Large intestine (tissue), 3 donors: ENCODE results near the gene CACNB1. TPM values are rescaled to one million over a fixed set of nuclear protein-coding genes. Genes with fewer than 3 reads are reported as not detected.
A peak's percentile ranks its signal among the peaks of the same experiment; 100 is the strongest.

Source experiments
- DNase-seq, 2 donors: peaks; one replicate each; pipeline versions ENCODE4 v3.0.0 to v3.0.0-alpha.2; 2013
- H3K27ac ChIP-seq: one replicate; pipeline ENCODE4 v1.5.1; 2013; ENCODE audit warnings: low read length
- H3K27me3 ChIP-seq: 2 replicates; pipeline ENCODE4 v1.6.1; 2013; ENCODE audit warnings: low read length; ENCODE audit not compliant: control insufficient read depth, insufficient read depth
- H3K36me3 ChIP-seq: 2 replicates; pipeline ENCODE4 v1.6.1; 2013; ENCODE audit warnings: low read length; ENCODE audit not compliant: control insufficient read depth, insufficient read depth
- H3K4me1 ChIP-seq: one replicate; pipeline ENCODE4 v1.6.1; 2013; ENCODE audit warnings: low read length; ENCODE audit not compliant: control insufficient read depth, insufficient read depth
- H3K4me3 ChIP-seq: one replicate; pipeline ENCODE4 v1.5.1; 2013; ENCODE audit warnings: low read length
- H3K9me3 ChIP-seq: one replicate; pipeline ENCODE4 v1.6.1; 2013; ENCODE audit warnings: mild to moderate bottlenecking, low read depth, low read length, moderate library complexity; ENCODE audit not compliant: control insufficient read depth
- WGBS: methylation state at CpG from one replicate; pipeline ENCODE4 v1.1.5; 2013; ENCODE audit warnings: low lambda C conversion rate; ENCODE audit not compliant: insufficient coverage; 5-methylcytosine and 5-hydroxymethylcytosine counted together
- polyA plus RNA-seq: library from polyadenylated mRNA; unstranded; fragments of 120-200 nt; gene quantifications from one replicate; pipeline ENCODE4 v1.2.1, GENCODE V29; 2013

CACNB1 gene
- polyA plus RNA-seq, 1 donor, result 5.5 TPM

DNA sequence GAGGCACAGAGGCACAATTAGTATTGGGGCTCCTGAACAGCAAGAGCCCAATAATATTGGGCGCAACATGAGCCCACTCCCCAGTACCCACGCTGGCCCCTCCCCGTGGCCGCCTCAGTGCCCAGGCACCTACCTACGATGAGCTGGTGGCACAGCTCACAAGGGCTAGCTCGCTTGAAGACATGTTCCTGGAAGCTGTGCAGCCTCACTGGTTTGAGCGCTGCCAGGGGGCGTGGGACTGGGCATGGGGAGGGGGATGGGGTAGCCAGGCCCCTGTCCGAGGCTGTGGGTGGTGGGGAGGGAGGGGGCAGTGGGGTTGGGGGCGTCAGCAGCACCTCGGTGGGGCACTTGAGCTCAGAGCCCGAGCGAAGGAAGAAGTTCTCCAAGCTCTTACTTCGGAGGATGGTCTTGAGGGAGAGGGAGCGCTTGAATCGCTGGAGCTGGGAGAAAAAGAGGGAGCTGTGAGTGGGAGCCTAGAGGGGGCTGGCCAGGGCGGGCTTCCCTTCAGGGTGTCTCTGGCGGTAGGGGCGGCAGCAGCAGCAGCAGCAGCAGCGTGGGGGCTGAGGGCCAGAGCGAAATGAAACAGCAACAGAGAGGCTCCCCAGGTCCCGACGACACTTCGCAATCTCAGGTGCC is 20.4 kb upstream of the CACNB1 start:
- DNase-seq, result no peak
- H3K4me3 ChIP-seq, result no peak overlapping the region
- peaks cover 55% of the 10 kb centered on the region for H3K27me3 ChIP-seq
- H3K9me3 ChIP-seq, result no peaks in the 10 kb centered on the region
- no CpG with 5 or more reads among the region's 24 CpGs for WGBS
- no peaks in the 10 kb centered on the region for H3K4me1 ChIP-seq
- H3K36me3 ChIP-seq, result no peaks in the 10 kb centered on the region
- H3K27ac ChIP-seq, result no peak overlapping the region

DNA sequence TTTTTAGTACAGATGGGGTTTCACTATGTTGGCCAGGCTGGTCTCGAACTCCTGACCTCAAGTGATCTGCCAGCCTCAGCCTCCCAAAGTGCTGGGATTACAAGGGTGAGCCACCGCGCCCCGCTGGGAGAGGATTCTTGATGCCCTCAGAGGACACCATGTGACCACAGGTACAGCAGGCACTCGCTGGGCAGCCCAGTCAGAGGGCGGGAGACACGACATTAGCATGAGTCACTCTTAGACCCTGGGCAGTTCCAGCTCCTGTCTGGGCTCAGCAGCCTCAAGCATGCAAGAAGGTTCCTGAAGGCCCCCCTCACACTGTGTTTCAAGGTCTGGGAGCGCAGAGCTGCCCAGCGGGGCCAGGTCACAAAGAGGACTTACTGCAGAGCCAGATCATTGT is 16.4 kb upstream of the CACNB1 start:
- WGBS, result no CpG with 5 or more reads among the region's 9 CpGs
- no peaks in the 10 kb centered on the region for H3K36me3 ChIP-seq
- H3K4me3 ChIP-seq, result no peak overlapping the region
- H3K4me1 ChIP-seq, result peaks cover 13% of the 10 kb centered on the region
- H3K27me3 ChIP-seq, result peaks cover 64% of the 10 kb centered on the region
- peaks cover 3% of the 10 kb centered on the region for H3K9me3 ChIP-seq
- H3K27ac ChIP-seq, result no peak overlapping the region
- DNase-seq, result no peak

DNA sequence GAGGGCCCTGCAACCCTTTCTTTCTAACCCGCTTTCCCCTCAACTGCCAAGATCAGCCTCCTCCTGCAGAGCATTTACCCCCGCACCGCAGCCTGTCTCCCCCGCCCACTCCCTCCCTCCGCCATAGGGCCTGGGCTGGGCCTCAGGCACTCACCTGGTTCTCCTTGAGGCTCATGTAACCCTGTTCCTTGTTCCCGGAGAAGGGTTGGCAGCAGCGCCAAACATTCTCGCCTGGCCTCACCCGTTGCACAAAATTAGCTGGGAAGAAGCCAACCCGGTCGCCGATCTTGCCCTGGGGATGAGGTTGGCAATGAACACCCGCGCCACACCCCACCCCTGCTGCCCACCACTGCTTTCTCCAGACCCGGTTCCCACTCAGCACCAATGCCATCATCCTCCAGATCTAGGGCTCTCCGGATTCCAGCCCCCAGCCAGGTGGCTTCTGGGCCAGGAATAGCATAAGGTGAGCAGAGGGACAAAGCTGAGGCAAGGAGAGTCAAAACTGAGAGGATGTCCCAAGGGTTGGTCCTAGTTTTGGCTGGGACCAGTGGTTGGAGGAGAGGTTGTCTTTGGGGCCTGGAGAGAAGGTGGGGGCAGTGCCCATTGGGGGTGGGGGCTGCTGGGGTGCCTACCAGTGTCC is 15.5 kb upstream of the CACNB1 start:
- Histone ChIP-seq H3K27me3 (peaks cover 65% of the 10 kb centered on the region), H3K36me3 (no peaks in the 10 kb centered on the region), H3K27ac (no peak overlapping the region), H3K4me1 (peaks cover 13% of the 10 kb centered on the region), H3K9me3 (peaks cover 3% of the 10 kb centered on the region), H3K4me3 (no peak overlapping the region)
- DNase-seq, result no peak
- WGBS, result no CpG with 5 or more reads among the region's 16 CpGs

DNA sequence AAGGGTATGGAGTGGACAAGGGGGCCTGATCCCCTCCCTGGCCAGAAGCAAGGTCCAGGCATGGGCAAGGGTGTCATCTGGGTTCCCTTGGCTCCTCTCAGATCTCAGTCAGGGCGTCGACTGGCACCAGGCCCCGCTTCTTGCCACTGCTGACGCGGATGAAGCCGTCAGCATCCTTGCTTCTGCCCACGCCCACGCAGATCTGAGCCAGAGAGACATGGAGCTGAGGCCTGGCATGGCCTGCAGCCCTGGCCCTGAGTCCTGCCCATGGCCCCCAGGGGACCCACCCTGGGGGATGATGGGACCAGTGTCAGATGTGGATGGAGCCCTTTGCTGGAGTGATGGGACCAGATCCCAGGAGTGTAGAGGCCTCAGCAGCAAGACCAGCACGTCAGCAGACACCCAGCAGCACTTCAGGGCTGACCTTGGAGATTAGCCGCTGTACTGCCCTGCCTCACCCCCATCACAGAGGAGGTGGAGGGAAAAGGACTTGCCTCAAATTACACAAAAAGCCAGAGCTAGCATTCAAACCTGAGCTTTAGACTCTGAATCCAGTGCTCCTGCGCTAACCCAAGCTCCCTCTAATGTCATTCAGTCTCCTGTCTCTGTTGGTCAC is 14.8 kb upstream of the CACNB1 start:
- Histone ChIP-seq H3K27ac (no peak overlapping the region), H3K4me1 (peaks cover 13% of the 10 kb centered on the region), H3K36me3 (no peaks in the 10 kb centered on the region), H3K27me3 (peaks cover 60% of the 10 kb centered on the region), H3K9me3 (peaks cover 3% of the 10 kb centered on the region), H3K4me3 (no peak overlapping the region)
- no peak for DNase-seq
- WGBS, result no CpG with 5 or more reads among the region's 11 CpGs

DNA sequence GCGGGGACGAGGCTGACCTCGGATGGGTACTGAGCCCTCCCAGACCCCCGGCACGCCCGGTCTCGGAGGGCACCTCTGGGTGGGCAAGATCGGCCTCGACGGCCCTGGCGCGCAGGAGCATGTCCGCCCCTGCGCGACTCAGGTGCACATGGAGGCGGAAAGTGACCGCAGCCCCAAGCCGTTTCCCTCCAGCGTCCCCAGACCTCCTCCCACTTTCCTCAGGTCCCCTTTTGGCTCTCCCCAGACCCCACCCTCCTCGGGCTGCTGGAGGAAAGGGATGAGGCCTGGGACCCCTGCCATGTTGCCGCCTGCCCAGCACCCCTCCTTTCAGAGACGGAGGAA is 12.6 kb upstream of the CACNB1 start:
- Histone ChIP-seq H3K27ac (no peak overlapping the region), H3K9me3 (peaks cover 3% of the 10 kb centered on the region), H3K27me3 (peaks cover 44% of the 10 kb centered on the region), H3K4me3 (peak overlapping the region; percentile 16), H3K36me3 (peaks cover 2% of the 10 kb centered on the region), H3K4me1 (peaks cover 13% of the 10 kb centered on the region)
- WGBS, result no CpG with 5 or more reads among the region's 22 CpGs
- DNase-seq, result no peak

DNA sequence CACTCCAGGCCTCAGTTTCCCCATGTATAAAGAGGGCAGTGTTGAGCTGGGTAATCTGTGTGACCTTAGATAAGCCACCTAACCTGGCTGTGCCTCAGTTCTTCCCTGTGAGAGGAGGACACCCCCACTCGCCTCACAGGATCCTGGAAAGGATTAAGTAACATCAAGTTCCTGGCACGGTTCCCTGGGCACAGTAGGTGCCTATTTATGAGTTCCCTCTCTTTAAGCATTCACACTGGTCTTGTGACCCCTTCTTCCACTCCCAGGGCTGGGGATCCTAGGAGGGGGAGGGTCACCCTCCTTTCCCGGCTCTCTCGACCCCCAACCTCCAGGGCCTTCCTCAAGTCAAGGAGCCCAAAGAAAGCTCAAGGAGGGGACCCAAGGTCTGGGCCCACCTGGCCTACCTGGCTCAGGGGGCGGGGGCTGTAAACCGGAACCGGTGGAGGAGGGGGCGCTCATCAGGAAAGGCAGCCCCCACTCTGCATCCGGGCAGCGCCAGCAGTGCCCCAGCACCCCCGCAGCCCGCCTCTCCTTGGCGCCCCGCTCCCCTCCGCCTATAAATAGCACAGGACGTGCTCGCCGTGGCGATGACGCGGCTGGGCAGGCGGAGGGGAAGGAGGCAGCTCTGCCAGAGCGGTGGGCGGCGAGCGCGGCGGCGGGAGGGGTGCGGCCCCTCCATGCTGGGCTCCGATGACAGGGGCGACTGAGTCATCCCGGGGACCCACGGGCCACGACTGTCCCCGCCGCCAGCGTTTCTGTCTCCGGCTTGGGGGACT is 12.0 kb upstream of the CACNB1 start:
- Histone ChIP-seq H3K27ac (no peak overlapping the region), H3K4me3 (peak overlapping the region; percentile 16), H3K36me3 (peaks cover 8% of the 10 kb centered on the region), H3K4me1 (peaks cover 13% of the 10 kb centered on the region), H3K27me3 (peaks cover 39% of the 10 kb centered on the region), H3K9me3 (peaks cover 3% of the 10 kb centered on the region)
- DNase-seq, result peak; percentile 51 to 62
- no CpG with 5 or more reads among the region's 39 CpGs for WGBS

DNA sequence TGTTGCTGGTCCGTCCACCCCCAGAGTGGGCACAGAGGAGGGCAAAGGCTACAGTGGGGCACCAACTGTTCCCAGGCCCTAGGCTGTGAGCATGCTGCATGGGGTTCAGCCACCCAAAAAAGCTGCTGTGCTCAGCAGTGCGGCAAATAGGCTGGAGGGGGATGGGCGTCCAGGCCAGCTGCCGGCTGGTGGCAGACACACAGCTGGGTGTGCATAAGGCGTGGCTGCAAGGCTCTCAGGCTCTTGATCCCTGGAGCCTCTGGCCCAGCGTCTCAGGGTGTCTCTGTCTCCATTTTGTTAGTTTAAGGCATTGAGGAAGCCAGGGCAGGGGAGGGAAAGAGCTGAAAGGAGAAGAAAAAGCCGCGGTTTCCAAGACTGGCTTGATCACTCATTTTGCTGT is 11.4 kb upstream of the CACNB1 start:
- peaks cover 14% of the 10 kb centered on the region for H3K36me3 ChIP-seq
- 60% methylated on average over 1 of the region's 8 CpGs for WGBS
- H3K27me3 ChIP-seq, result peaks cover 35% of the 10 kb centered on the region
- peaks cover 3% of the 10 kb centered on the region for H3K9me3 ChIP-seq
- no peak overlapping the region for H3K4me3 ChIP-seq
- H3K27ac ChIP-seq, result no peak overlapping the region
- no peak for DNase-seq
- peaks cover 13% of the 10 kb centered on the region for H3K4me1 ChIP-seq

DNA sequence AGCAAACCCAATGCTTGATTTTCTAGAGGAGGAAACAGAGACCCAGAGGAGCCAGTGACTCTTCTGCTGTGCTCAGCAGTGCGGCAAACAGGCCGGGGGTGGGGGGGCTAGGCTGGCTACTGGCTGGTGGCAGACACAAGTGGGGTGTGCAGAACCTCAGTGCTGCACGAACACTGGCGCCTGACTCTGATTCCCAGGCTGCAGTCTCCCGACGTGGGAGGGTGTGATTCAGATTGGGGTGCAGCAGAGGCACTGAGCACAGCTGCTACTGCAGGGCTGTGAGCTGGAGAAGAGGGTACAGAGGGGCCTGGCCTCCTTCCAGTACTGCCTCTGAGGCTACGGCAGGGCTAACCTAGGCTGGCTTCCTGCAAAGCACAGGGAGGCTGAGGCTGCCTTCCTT is 10.7 kb upstream of the CACNB1 start:
- Histone ChIP-seq H3K9me3 (peaks cover 3% of the 10 kb centered on the region), H3K27ac (no peak overlapping the region), H3K4me1 (peaks cover 13% of the 10 kb centered on the region), H3K27me3 (peaks cover 34% of the 10 kb centered on the region), H3K36me3 (peaks cover 22% of the 10 kb centered on the region), H3K4me3 (no peak overlapping the region)
- no peak for DNase-seq
- whole genome bisulfite sequencing, result no CpG with 5 or more reads among the region's 7 CpGs

DNA sequence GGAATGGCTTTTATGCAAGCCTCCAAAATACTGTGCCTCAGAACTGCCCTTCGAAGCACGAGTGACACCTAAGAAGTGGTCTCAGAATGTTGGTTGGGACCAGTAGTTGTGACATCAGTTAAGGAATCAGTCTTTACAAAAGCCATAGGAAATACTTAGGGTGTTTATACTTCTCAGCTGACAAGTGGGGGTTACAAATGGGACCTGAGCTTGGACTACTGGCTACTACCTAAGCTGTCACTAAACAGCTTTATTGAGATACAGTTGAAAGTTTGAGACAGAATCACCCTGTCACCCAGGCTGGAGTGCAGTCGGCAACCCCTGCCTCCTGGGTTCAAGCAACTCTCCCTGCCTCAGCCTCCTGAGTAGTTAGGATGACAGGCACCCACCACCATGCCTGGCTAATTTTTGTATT is 7.7 kb upstream of the CACNB1 start:
- Histone ChIP-seq H3K4me3 (no peak overlapping the region), H3K9me3 (peaks cover 3% of the 10 kb centered on the region), H3K27me3 (peaks cover 18% of the 10 kb centered on the region), H3K4me1 (peaks cover 25% of the 10 kb centered on the region), H3K36me3 (peaks cover 41% of the 10 kb centered on the region), H3K27ac (no peak overlapping the region)
- WGBS, result no CpG with 5 or more reads among the region's 3 CpGs
- DNase-seq, result no peak

DNA sequence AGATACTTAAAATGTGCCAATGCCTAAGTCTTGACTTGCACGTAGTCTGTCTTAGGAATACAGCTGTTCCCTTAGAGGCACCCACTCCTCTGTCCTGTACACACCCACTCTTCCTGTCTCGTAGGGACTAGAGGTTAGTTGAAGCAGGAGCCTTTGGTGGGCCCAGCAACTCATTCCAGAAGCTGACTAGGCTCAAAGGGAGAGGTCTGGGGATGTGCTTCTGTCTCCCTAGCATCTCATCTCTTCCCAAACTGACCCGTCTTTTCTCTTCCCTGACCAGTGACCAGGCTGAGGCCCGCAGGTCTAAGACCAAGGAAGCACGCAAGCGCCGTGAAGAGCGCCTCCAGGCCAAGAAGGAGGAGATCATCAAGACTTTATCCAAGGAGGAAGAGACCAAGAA is 6.8 kb upstream of the CACNB1 start:
- no CpG with 5 or more reads among the region's 8 CpGs for WGBS
- Histone ChIP-seq H3K4me1 (peaks cover 17% of the 10 kb centered on the region), H3K9me3 (no peaks in the 10 kb centered on the region), H3K27ac (no peak overlapping the region), H3K36me3 (peaks cover 41% of the 10 kb centered on the region), H3K27me3 (peaks cover 9% of the 10 kb centered on the region), H3K4me3 (no peak overlapping the region)
- DNase-seq, result no peak
